ENCODE data around the gene EAF1.

DNA sequence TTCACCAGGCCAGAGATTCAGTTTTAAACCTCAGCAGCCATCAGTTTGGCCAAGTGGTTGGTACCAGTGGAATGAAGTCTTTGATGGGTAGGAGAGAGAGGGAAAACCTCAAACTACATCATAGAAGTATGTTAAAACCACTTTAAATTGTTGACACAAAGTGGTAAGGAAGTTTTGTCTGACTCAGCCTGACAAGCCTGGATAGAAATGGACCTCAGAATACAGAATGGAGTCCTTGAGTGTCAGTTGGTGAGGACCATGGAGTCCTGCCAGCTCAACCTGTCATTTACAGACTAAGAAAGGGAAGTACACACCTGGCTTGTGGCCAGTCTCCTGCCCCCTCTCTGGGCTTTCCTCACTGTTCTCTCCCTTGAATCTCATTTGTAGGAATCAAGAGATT, 12.1 kb downstream of the EAF1 start:
- TF ChIP-seq, protein P1, sequence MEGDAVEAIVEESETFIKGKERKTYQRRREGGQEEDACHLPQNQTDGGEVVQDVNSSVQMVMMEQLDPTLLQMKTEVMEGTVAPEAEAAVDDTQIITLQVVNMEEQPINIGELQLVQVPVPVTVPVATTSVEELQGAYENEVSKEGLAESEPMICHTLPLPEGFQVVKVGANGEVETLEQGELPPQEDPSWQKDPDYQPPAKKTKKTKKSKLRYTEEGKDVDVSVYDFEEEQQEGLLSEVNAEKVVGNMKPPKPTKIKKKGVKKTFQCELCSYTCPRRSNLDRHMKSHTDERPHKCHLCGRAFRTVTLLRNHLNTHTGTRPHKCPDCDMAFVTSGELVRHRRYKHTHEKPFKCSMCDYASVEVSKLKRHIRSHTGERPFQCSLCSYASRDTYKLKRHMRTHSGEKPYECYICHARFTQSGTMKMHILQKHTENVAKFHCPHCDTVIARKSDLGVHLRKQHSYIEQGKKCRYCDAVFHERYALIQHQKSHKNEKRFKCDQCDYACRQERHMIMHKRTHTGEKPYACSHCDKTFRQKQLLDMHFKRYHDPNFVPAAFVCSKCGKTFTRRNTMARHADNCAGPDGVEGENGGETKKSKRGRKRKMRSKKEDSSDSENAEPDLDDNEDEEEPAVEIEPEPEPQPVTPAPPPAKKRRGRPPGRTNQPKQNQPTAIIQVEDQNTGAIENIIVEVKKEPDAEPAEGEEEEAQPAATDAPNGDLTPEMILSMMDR (conservative IDR thresholded peaks at IDR 0.05) = no peak
- TF ChIP-seq ZFX (IDR thresholded peaks at IDR 0.05) = no peak

Data from C4-2B (cell line).